Fibroblast of upper back skin (primary cell): ENCODE data around the gene ACOX2.

Experiments used
- DNase-seq: peaks from one replicate; pipeline ENCODE4 v3.0.0-alpha.2; 2013

ACOX2 gene

DNA sequence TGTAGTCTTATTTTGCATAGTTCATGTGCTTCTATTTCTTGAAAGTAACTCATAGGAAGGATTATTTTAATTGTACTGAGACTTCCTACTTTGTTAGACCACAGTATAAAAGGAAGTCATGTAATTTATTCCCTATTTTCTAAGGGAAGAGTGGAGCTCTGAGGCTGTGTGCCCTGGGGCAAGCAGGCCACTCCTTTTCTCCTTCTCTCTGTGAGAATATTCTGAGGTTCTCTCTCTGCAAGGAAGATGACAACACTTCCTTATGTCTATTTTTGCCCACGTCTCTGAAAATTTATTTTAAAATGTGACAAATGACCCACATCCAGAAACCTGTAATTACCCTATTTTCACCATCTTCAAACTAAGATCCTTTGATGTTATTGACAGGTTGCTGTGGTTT lies 34.1 kb downstream of the ACOX2 start:
- no peak for DNase-seq

DNA sequence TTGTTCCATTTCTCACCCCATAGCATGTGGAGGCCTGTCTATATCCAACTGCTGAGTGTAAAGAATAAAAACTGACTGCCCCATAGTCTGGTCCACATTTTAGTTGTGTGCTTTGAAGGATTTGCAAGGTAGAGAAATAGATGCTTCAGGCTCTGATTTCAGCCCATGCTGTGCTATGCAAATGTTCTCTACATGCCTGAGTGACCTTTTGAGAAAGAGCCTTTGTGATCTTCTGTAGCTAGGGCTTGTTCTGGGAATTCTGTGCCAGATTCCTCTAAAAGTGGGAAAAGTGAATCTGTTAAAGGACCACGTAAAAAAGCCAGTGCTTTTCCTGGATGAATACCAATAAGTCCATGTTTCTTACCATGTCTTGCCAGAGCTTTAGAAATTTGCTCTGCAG lies 39.9 kb downstream of the ACOX2 start:
- no peak for DNase-seq

DNA sequence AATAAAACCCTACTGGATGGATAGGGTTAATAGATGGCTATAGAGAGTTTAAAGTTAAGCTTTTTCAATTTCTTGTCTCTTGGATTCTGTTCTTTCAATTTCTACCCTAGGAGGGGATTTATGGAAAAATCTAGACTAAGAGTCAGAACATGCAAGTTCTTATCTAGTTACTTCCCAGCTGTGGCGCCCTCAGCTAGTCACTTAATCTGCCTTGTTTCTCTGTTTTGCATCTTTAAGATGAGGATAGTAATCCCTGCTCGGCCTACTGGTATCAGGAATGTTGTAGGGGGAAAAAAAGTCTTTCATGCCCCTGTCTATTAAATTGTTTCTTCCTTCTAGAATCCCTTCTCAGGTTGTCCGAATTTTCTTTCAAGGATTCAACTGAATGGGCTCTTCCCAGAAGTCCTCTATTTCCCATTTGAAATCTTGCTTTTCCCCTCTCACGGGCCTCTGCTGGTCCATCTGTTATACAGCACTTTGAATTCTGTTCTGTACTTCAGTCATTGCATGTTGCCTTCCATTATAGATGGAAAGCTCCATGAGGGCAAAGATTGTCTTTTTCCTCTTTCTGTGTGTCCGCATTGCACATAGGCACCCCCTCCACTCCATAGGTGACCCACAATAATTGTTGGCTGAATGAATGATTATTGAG lies 40.7 kb downstream of the ACOX2 start:
- DNase-seq: no peak

DNA sequence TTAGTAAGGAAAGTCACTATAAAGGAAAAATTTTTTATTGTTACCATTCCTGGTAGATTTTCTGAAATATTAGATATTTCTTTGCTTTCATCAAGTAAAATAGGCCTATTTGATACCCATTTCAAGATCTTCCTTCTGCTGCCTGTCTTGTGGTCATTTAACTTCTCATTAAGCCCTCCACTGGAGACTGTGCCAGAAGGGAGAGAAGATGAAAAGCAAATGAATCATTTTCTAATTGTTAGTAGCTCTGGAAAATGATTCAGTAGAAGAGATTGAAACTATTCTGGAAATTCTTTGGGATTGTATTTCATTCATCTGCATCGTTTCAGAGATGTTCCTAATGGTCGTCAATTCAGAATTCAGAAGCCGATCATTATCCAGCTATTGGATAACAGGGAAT lies 41.9 kb downstream of the ACOX2 start:
- peak; percentile 62 for DNase-seq

DNA sequence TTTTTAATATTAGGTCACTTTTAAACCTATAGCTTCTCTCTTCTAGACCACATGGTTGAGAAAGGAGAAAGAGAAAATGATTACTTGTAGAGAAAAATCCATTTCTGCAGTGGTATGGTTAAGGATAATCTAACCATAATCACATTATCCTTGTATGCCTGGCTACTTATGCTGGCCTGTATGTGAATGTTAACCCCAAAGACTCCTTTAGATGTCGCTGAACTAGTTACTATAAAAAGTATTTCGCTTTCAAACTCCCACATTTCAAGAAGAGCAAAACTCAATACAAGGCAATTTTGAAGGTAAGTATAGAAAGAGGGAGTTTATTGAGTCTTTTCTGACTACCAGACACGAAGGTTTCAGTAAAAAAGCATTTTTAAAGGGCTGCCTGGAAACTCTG lies 42.9 kb downstream of the ACOX2 start:
- no peak for DNase-seq

DNA sequence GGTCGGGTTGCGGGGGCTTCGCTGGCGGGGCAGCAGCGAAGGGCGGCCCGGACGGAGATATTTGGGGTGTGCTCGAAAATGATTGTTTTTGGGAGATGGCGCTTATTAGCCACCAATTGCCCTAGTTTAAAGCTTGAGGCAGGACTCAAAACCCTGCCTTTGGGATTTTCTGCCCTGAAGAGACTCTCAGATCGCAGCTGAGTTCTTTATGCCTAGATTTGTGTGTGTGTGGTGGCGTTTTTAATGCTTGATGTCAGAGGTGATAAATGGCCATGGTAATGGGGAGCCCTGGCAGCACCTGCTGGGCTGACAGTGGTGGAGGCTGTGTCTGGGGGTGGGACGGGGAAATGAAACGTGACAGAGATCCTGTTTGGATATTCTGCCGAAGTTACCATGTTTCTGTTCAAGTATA lies 44.5 kb downstream of the ACOX2 start:
- no peak for DNase-seq

DNA sequence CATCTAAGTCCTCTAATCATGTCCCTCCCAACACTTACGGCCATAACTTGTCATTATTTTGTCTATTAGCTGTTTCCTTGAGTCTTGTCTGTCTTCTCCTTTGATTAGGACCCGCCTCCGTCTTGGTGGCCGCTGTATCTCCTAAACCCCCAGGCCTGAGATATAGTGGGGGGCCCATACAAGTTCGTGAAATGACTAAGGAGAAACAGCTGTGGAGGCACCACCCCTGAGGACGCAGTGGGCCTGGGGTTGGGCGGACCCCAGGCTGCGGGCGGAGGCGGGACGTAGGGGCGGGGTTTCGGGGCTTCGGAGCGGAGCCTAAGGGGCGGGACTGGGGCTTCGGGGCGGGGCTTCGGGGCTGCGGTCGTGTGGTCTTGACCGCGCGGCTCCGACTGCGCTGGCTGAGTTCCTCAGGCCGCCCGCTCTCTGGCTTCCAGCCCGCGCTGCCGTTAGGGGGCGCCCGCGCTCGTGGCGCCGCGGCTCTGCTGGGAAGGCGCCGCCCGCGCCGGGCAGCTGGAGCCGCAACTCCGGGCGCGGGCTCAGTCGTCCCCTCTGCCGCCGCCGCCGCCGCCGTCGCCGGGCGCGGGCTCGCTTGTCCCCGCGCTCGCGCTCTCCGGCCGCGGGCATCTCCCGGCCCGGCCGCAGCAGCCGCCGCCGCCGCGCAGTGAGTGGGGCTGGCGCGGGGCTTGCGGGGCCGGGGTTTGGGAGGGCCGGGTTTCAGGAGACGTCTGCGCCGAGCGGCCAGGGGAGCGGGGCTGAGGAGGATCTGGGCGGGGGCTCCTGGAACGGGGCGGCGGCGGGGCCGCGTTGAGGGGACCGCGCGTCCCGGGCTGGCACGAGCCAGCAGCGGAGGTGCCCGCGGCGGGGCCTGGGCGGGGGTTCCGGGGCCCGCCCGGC lies 45.2 kb downstream of the ACOX2 start, which contains the start of gene KCTD6:
KCTD6 (plus strand) TSS at position 591 of the 897 bp plus-strand sequence. CDS start 6,660 bp downstream, outside the sequence.
- DNase-seq: peak; percentile 90

DNA sequence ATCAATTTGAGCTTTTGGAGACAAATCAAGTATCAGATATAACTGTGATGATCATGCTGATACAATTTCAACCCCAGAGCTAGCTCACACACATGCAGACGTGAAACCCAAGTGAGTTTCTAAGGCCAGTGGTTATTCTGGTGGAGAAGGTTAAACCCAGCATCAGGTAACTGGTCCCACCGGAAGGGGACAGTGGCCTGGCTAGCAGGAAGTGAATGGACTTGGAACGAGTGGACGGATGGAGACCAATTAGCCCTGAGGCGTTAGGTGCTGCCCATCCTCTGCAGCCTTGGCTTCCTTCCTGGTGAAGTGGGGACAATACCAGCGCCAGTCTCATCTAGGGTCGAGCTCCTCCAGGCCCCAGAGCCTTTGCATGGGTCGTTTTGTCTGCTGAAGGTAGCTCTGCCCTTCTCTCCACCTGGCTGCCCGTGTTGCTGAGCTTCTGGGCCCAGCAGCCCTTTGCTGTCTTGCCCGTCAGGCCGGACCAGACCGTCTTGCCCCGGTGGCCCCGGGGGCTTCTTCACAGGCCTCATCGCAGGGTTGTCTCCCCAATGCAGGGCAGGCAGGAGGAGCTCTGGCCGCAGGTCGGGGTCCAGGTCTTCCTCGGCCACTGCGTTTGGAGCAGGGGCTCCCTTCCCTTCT lies 46.0 kb downstream of the ACOX2 start:
- no peak for DNase-seq

DNA sequence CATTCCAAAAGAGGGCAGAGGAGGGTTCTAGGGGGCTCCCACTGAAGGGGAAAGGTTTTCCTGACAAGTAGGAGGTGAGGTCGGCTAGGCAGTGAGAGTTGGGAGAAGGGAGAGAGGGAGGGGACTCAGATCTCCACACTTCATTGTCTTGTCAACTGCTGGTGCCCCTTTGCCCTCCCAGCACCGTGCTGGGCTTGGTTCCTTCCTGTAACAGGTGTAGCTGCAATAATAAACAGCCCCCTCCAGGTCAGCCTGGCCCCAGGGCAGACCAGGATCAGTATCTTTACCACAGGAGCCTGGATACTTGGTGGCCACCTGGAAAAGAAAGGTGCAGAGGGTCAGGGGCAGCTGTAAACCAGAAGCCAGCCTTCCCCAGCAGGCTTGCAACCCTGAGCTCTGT lies 48.0 kb downstream of the ACOX2 start:
- no peak for DNase-seq

DNA sequence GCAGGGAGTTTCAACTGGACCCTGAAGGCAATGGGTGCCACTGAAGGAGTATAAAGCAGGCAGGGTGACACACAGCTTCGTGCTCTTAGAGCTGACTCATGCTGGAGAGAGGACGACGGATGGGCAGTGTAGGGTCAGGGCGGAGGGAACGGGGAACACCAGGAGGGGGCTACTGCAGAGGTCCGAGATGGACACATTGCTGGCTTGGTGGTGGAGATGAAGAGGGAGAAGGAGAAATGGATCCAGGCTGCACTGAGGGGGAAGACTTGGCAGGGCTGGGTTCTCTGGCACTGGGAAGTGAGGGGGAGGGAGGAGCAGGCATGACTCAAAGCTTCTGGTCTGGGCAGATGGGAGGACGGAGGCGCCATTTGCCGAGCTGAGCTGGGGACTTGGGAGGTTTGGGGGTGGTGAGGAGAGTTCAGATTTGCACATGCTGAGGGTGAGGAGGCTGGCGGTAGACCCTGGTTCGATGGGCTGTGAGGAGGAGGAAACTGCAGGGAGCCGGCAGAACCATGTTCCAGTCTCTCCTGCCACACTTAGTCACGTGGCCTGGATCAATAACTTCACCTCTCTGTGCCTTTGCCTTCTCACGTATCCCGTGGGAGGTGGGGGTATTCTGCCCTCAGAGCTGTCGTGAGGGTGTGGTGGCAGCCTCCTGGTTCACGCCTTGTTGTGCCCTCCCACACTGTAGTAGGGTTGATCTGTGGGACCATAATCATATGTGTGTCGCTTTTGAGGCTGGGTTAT lies 49.7 kb downstream of the ACOX2 start:
- DNase-seq: peak; percentile 62

DNA sequence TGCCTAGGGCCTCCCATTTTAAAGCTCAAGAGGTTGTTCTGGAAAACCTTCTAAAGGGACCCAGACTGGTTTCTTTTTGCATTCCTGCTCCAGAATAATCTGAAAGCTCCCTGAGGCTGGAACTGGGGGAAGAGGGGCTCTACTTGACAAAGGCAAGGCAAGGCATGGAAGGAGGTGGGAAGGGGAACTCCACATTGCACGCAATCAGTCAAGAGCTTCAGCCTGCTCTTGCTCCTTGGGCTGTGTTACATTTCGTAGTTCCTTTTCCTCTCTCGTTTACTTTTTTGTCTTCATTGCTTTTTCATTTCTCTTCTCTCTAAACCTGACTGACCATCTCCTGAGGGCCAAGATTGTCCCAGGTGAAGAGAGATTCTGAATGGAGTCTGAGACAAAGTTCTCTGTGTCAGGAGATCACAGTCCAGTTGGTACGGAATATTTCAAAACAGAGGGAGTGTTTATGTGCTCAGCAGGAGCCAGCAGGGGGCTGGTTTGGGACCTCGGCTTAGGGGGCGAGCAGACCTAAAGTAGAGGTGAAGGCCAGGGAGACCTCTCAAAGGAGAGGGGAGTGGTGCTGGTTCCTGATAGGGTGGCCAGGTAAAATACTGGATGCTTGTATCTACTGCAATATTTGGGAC lies 51.1 kb downstream of the ACOX2 start:
- DNase-seq: no peak

DNA sequence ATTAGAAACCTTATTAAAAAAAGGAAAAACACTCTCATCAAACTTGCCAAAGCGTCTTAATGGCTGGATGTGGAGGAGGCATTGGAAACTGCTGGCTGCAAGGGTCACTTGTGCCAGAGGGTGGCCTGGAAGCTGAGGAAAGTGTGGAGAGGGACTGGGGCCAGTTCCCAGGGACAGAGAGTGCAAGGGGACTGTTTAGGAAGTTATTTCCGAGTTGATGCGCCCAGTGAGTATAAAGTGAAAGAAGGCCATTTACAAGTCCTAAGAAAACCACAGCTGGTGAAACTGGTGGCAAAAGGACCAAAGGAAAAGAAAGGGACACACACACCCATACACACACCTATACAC lies 52.3 kb downstream of the ACOX2 start:
- DNase-seq: no peak

DNA sequence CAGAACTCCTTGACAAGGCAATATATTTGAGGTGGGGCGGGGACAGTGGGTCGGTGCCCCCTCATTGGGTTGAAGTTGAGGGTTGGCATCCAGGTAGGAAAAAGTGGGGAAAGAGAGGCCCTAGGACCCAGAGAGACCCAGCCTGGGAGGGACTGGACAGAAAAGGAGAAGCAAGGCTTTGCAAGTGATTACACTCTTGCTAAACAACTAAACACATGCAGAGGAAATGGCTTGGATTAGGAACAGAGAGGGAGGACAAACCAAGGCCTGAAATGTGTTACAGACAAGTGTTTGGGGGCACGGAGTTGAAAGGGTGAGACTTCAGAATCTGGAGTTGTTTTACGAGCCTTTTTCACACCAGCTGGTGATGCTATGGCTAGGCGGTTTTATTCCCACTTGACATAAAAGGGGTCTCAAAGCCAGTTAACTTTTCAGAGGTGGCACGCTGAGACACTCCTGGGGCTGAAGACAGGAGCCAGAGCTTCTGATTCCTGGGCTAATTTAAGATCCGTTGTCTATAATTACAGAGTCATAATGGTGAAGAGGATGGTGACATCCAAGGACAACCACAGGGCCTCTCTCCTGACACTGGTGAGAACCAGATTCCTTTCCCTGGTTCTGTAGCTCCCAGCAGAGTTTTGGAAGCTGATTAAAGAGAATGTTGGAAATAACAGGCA lies 52.8 kb downstream of the ACOX2 start:
- no peak for DNase-seq

DNA sequence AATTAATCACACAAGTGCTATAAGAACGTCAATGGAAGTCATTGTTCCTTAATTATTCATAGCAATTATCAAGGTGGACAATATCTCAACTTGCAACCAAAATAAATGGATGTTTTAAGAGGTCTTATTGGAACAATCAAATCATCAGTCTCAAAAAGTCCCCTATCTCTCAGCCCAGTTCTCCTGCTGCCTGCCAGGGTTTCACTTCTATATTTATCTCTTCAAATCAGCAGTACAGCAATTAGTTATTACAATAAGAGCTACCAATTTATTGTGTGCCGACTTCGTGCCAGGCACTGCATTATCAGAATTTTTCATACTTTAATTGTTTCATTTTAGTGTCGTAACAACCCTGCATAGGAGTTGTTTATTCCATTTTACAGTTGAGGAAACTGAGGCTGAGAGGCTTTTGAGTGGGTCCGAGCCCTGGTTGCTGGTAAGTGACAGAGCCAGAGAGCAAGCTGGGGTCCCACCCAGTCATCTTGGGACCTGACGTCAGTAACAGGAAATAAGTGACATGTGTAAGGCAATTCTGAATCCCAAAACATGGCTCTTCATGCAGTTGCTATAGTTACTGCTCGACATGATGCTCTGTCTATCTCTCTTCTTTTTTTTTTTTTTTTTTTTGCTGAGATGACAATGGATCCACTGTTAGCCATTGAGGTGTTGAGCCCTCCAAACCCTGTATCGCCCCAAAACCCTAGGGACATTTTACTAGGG lies 53.9 kb downstream of the ACOX2 start:
- no peak for DNase-seq

DNA sequence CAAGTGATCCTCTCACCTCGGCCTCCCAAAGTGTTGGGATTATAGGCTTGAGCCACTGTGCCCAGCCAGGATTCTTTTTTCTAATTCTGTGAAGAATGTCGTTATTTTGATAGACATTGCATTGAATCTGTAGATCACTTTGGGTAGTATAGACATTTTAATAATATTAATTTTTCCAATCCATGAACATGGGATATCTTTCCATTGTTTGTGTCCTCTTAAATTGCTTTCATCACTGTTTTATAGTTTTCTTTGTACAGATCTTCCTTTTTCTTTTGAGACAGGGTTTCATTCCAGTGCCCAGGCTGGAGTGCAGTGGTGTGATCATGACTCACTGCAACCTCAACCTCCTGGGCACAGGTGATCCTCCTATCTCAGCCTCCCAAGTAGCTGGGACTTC lies 56.7 kb downstream of the ACOX2 start:
- no peak for DNase-seq

DNA sequence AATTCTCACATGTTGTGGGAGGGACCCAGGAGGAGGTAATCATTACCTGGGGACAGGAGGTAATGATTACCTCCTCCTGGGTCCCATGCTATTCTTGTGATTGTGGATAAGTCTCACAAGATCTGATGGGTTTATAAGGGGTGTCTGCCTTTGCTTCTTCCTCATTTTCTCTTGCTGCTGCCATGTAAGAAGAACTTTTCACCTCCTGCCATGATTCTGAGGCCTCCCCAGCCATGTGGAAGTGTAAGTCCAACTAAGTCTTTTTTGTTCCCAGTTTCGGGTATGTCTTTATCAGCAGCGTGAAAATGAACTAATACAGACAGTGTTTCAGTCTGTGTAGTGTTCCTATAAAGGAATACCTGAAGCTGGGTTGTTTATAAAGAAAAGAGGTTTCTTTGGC lies 58.2 kb downstream of the ACOX2 start:
- no peak for DNase-seq

DNA sequence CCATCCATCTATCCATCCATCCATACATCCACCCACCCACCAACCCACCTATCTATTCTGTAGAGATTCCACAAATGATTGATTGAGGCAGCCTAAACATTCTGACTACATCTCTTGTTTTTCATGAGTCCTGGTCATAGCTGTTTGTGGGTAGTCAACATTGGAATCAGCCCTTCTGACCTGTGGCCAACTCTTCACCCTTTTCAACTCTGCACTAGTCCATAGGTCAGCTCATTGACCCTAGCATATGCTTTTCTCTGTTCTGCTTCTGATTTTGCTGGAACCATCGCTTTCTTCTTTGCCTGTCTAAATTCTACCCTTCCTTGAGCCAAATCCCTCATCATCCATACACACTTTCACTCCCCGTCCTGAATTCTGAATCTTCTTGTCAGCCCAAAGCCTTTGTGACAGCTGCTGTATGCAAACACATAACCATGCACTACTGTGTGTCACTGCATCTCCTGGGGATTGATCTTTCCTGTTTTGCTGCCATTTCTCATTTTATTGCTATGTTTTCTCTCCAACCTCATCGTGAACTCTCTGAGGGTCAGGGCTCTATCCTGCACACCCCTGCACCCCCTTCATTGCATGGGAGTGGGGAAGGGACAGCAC lies 61.9 kb downstream of the ACOX2 start:
- DNase-seq: no peak

DNA sequence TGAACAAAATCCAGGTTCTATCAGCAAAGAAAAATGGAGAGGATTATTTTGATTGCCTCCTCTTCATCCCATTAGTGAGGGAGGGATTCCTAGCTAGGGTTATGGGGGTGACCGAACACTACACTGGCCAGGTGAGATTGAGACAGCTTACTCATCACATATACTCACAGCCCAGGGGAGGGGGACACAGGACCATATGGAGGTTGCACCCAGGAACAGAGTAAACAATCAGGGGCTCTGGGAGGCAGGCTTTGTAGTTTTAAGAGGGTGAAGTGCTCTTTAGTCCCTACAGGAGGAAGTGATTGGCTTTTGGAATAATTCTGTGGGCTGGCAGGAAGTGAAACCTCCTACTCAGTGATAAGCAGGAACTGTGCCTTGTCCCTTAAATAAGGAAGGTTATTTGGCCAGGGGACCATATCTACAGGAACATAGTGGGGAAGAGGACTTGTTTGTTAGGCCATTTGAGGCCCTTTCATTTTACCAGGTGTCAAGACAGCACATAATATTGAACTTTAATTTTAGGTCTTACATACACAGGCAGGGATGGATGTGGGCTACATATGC lies 62.6 kb downstream of the ACOX2 start:
- no peak for DNase-seq

DNA sequence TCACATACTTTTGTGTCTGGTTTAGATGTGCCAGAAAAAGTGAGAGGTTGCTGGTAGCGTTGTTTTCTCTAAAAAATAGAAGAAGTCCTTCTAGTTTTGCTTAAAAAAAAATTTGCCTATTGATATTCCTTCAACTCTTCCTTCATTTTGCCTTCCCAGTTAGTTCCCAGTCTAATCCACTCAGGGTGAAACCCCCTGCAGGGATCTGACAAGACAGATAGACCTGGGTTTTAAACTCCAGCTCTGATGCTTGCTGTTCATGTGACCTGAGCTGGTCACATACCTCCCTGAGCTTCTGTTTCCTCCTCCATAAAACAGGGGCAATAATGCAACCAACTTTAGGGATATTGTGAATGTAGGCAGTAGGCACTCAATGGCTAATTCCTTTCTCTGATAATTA lies 63.7 kb downstream of the ACOX2 start:
- DNase-seq: no peak

DNA sequence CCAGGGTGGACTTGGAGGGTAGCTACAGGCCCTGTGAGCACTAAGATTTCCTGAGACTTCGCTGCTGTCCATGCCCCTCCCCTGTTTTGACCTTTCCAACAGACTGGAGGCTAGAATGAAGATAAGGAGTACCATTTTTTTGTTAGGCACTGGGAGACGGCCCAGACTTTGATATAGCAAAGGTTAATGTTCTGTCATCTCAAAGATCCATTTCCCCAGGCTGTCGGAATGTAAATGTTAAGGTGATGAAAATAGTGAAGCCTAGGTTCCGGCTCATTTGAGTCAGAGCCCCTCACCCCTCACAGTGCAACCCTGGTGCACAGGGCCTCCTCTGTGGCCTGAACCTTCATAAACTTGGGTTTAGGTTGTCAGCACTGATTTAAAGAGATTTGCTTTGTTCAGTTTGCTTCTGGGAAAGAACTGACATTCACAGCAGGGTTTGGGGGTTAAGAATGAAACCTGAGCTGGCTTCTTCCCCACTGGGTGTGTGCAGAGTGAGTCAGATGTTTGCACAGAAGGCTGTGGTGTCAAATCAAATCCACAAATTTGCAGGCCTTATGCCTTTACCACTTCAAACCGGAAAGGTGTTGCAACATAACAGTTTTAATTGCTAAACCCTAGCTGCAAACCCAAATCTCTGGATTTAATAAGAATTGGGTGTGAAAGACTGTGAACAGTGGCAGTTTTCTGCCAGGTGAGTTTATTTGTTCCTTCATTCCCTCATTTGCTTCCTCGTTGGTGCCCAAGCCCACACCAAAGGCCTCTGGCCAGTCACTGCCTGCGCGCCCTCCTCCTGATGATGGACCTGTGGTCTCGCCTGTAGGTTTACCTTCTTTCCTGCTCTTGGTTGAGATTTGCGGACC lies 65.7 kb downstream of the ACOX2 start:
- peak; percentile 94 for DNase-seq
